ENCODE measurements around the gene DAZAP1. TPM values are rescaled to one million over a fixed set of nuclear protein-coding genes. Genes with fewer than 3 reads are reported as not detected.
"Not testable (repeated sequence)": the region's sequence is repeated elsewhere in the genome, so short reads cannot be mapped to it uniquely, and the experiment has no call there.

DAZAP1 gene
- total RNA-seq, 2 experiments from 2014 or later: 128 to 133 TPM

GRCh38 chr19:1418951-1419738 lies 11.8 kb downstream of the DAZAP1 start:
- ATAC-seq (ENCODE audit: poor library complexity) (no peak), DNase-seq (no peak)
- Mint-ChIP-seq H3K36me3 (ENCODE audit: low read depth) (peaks cover 72% of the 10 kb centered on the region), H3K27ac (no peak overlapping the region), H3K27me3 (no peaks in the 10 kb centered on the region), H3K4me3 (no peak overlapping the region), H3K4me1 (ENCODE audit: low read depth) (peaks cover 26% of the 10 kb centered on the region), H3K9me3 (no peaks in the 10 kb centered on the region)
- no peak for TF ChIP-seq CTCF (IDR thresholded peaks at IDR 0.05)
- no peak overlapping the region for H3K4me3 ChIP-seq (ENCODE audit: low read length)
- peaks cover 38% of the 10 kb centered on the region for H3K4me1 ChIP-seq (ENCODE audit: insufficient read depth, low read length)
- peaks cover 75% of the 10 kb centered on the region for H3K36me3 ChIP-seq (ENCODE audit: insufficient read depth, low read length)
- no peak overlapping the region for H3K27ac ChIP-seq (ENCODE audit: low read depth in 1 of 2, low read length in 2 of 2)
- ChIA-PET POLR2A (interaction anchor here (1.0 kb wide), 1 partner anchor 10 kb away, joined by 3 read pairs; no protein-coding TSS in a partner anchor), CTCF (no interaction called here)
- intact Hi-C loops (cut with DNase I, micrococcal nuclease): no loop called here
- H3K9me3 ChIP-seq (ENCODE audit: control insufficient read depth in 1 of 2, insufficient read depth in 1 of 2, low read length in 2 of 2): no peaks in the 10 kb centered on the region
- H3K27me3 ChIP-seq (ENCODE audit: control insufficient read depth in 1 of 2, insufficient read depth in 2 of 2, low read length in 2 of 2): no peaks in the 10 kb centered on the region

GRCh38 chr19:1420085-1420484 lies 12.7 kb downstream of the DAZAP1 start:
- H3K36me3 ChIP-seq (ENCODE audit: insufficient read depth, low read length): peaks cover 84% of the 10 kb centered on the region
- POLR2A ChIA-PET; ATAC-seq (ENCODE audit: poor library complexity); H3K4me3 Mint-ChIP-seq; H3K27ac ChIP-seq (ENCODE audit: low read depth in 1 of 2, low read length in 2 of 2); DNase-seq; H3K9me3 Mint-ChIP-seq; H3K27ac Mint-ChIP-seq; H3K27me3 ChIP-seq (ENCODE audit: control insufficient read depth in 1 of 2, insufficient read depth in 2 of 2, low read length in 2 of 2); CTCF ChIA-PET; H3K27me3 Mint-ChIP-seq; H3K4me3 ChIP-seq (ENCODE audit: low read length); intact Hi-C loops (cut with DNase I, micrococcal nuclease); H3K9me3 ChIP-seq (ENCODE audit: control insufficient read depth in 1 of 2, insufficient read depth in 1 of 2, low read length in 2 of 2): not testable (repeated sequence)
- peaks cover 29% of the 10 kb centered on the region for H3K4me1 ChIP-seq (ENCODE audit: insufficient read depth, low read length)
- Mint-ChIP-seq H3K4me1 (ENCODE audit: low read depth) (peaks cover 22% of the 10 kb centered on the region), H3K36me3 (ENCODE audit: low read depth) (peaks cover 76% of the 10 kb centered on the region)

DNA sequence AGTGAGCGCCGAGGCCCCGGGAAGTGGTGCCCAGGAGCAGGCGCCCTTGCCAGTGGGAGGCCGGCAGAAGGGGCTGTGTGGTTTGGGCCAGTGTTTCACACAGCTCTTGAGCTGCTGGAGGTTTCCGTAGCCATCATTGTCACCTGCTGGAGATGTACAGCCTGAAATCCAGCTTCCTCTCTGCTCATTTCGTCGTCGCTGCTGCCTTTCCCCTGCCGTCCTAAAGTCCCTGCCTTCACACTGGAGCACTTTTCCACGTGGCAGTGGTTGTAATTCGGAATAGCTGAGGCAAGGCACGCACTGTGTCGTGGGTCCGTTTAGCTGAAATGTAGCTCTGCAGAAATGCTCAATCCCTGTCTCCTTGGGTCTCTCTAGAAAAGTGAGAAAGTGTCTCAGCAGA lies 13.2 kb downstream of the DAZAP1 start:
- CTCF ChIA-PET: no interaction called here
- ATAC-seq (ENCODE audit: poor library complexity) (no peak), DNase-seq (no peak)
- no peak for TF ChIP-seq CTCF (IDR thresholded peaks at IDR 0.05)
- Mint-ChIP-seq H3K27ac (no peak overlapping the region), H3K4me1 (ENCODE audit: low read depth) (peaks cover 17% of the 10 kb centered on the region), H3K27me3 (no peaks in the 10 kb centered on the region), H3K36me3 (ENCODE audit: low read depth) (peaks cover 76% of the 10 kb centered on the region), H3K4me3 (no peak overlapping the region), H3K9me3 (no peaks in the 10 kb centered on the region)
- no peaks in the 10 kb centered on the region for H3K27me3 ChIP-seq (ENCODE audit: control insufficient read depth in 1 of 2, insufficient read depth in 2 of 2, low read length in 2 of 2)
- H3K4me3 ChIP-seq (ENCODE audit: low read length): no peak overlapping the region
- no peak overlapping the region for H3K27ac ChIP-seq (ENCODE audit: low read depth in 1 of 2, low read length in 2 of 2)
- H3K9me3 ChIP-seq (ENCODE audit: control insufficient read depth in 1 of 2, insufficient read depth in 1 of 2, low read length in 2 of 2): no peaks in the 10 kb centered on the region
- POLR2A ChIA-PET: no interaction called here
- H3K36me3 ChIP-seq (ENCODE audit: insufficient read depth, low read length): peaks cover 89% of the 10 kb centered on the region
- intact Hi-C loops (cut with DNase I, micrococcal nuclease): no loop called here
- H3K4me1 ChIP-seq (ENCODE audit: insufficient read depth, low read length): peaks cover 24% of the 10 kb centered on the region

Data from CD4-positive, alpha-beta T cell (primary cell).